Tibial nerve (tissue), 4 donors: ENCODE data around the gene SEPHS1. TPM values are rescaled to one million over a fixed set of nuclear protein-coding genes. Genes with fewer than 3 reads are reported as not detected.
A peak's percentile ranks its signal among the peaks of the same experiment; 100 is the strongest.

Experiments used
- DNase-seq, 2 donors: peaks; one replicate each; pipeline ENCODE4 v3.0.0-alpha.2; 2019; ENCODE audit warnings: low spot score in 2 of 2
- H3K27ac ChIP-seq, 4 donors: fragments of 200-600 bp; sonication (generic) in 3 of 4; one replicate each; pipeline ENCODE4 v1.5.1; 2017 to 2019; ENCODE audit warnings: mild to moderate bottlenecking in 1 of 4
- H3K27me3 ChIP-seq, 2 donors: fragments of 200-600 bp; sonication (generic) in 1 of 2; one replicate each; pipeline versions ENCODE4 v1.5.1 to v1.6.0; 2017 to 2019
- H3K36me3 ChIP-seq, 3 donors: fragments of 200-600 bp; sonication (generic); one replicate each; pipeline ENCODE4 v1.5.1; 2018 to 2019
- H3K4me1 ChIP-seq, 4 donors: fragments of 200-600 bp; sonication (generic) in 3 of 4; one replicate each; pipeline ENCODE4 v1.5.1; 2017 to 2019
- H3K4me3 ChIP-seq, 4 donors: fragments of 200-600 bp; sonication (generic) in 3 of 4; one replicate each; pipeline ENCODE4 v1.5.1; 2017 to 2019; ENCODE audit warnings: mild to moderate bottlenecking in 1 of 4, moderate library complexity in 1 of 4
- H3K9me3 ChIP-seq, 4 donors: fragments of 200-600 bp; sonication (generic) in 3 of 4; one replicate each; pipeline ENCODE4 v1.5.1; 2017 to 2019
- EP300 ChIP-seq, 2 donors: sonication (generic); formaldehyde crosslinking; IDR thresholded peaks; one replicate each; pipeline ENCODE4 v1.6.1; 2017; ENCODE audit warnings: antibody characterized with exemption in 2 of 2, mild to moderate bottlenecking in 1 of 2
- POLR2A ChIP-seq, 2 donors: fragments of 450-650 bp; IDR thresholded peaks; one replicate each; pipeline ENCODE4 v1.6.1; 2017; ENCODE audit warnings: antibody characterized with exemption in 2 of 2, mild to moderate bottlenecking in 2 of 2, moderate library complexity in 2 of 2
- WGBS, 2 donors: methylation state at CpG; one replicate each; pipeline ENCODE4 v1.1.5; 2018; 5-methylcytosine and 5-hydroxymethylcytosine counted together
- total RNA-seq, 4 donors: library from RNA; depleted of rRNA; stranded (reverse); fragments of >200 nt; gene quantifications; one replicate each; pipeline ENCODE4 v1.1.0, GENCODE V29; 2016
- TF ChIP-seq, protein P1 (sequence below), 5 experiments: fragments of 200-600 bp in 3 of 5; fragments of 450-650 bp in 2 of 5; sonication (generic) in 3 of 5; IDR thresholded peaks; one replicate each; pipeline ENCODE4 v1.5.1; 2016 to 2019; ENCODE audit warnings: antibody characterized with exemption in 5 of 5, mild to moderate bottlenecking in 3 of 5, moderate library complexity in 2 of 5

The SEPHS1 gene, protein sequence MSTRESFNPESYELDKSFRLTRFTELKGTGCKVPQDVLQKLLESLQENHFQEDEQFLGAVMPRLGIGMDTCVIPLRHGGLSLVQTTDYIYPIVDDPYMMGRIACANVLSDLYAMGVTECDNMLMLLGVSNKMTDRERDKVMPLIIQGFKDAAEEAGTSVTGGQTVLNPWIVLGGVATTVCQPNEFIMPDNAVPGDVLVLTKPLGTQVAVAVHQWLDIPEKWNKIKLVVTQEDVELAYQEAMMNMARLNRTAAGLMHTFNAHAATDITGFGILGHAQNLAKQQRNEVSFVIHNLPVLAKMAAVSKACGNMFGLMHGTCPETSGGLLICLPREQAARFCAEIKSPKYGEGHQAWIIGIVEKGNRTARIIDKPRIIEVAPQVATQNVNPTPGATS
- total RNA-seq: 10 to 100 TPM; 18.0 to 28.4 (median 23.9) TPM

- WGBS, 2 donors: 1% methylated on average over 24 to 60 of the region's 65 CpGs
- H3K4me1 ChIP-seq: peaks cover 0 to 39% (median 10%) of the 10 kb centered on the region in 4 donors
- no peak for TF ChIP-seq POLR2A (IDR thresholded peaks at IDR 0.05)
- TF ChIP-seq, protein P1, sequence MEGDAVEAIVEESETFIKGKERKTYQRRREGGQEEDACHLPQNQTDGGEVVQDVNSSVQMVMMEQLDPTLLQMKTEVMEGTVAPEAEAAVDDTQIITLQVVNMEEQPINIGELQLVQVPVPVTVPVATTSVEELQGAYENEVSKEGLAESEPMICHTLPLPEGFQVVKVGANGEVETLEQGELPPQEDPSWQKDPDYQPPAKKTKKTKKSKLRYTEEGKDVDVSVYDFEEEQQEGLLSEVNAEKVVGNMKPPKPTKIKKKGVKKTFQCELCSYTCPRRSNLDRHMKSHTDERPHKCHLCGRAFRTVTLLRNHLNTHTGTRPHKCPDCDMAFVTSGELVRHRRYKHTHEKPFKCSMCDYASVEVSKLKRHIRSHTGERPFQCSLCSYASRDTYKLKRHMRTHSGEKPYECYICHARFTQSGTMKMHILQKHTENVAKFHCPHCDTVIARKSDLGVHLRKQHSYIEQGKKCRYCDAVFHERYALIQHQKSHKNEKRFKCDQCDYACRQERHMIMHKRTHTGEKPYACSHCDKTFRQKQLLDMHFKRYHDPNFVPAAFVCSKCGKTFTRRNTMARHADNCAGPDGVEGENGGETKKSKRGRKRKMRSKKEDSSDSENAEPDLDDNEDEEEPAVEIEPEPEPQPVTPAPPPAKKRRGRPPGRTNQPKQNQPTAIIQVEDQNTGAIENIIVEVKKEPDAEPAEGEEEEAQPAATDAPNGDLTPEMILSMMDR (IDR thresholded peaks at IDR 0.05): peak in 1 of 5 experiments; percentile 11
- peak in 1 of 2 donors; percentile 49 for TF ChIP-seq EP300 (IDR thresholded peaks at IDR 0.05)
- H3K9me3 ChIP-seq: no peaks in the 10 kb centered on the region
- peak within 1 kb of the TSS; percentile 68 to 87 (median 75) for H3K4me3 ChIP-seq
- H3K27me3 ChIP-seq: peaks cover 0 to 25% of the 10 kb centered on the region in 2 donors
- peaks cover 0 to under 1% (median 0%) of the 10 kb centered on the region in 3 donors for H3K36me3 ChIP-seq
- DNase-seq: peak; percentile 23 to 27
- peak within 1 kb of the TSS; percentile 93 to 98 (median 95) for H3K27ac ChIP-seq
These were observed at the start of gene SEPHS1 for GRCh38 chr10:13348216-13349017. Gene SEPHS1, minus strand, starts transcription at chr10:13348293. Its CDS starts 3,343 bp downstream, at chr10:13344950.

DNA sequence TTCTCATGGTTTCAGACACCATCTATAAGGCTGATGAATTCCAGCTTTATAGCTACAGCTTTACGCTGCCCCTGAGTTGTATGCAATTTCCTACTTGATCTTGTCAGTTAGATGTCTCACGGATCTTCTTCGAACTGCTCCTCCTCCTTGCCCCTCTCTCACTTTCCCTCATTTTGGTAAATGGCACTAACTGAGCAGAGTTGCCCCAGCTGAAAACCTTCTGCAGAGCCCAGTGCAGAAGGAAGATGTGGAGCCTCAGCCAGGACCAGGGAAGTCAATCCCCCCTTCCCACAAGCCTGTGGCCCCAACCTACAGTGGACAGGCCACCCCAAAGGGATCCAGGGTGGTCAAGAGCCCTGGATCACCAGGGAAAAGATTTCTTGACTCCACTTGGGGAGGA lies 49.0 kb upstream of the SEPHS1 start:
- no peaks in the 10 kb centered on the region for H3K4me1 ChIP-seq
- H3K36me3 ChIP-seq: no peaks in the 10 kb centered on the region
- no peak for DNase-seq
- TF ChIP-seq, protein P1 (IDR thresholded peaks at IDR 0.05): no peak
- TF ChIP-seq EP300 (IDR thresholded peaks at IDR 0.05) (no peak), POLR2A (IDR thresholded peaks at IDR 0.05) (no peak)
- no peak overlapping the region for H3K4me3 ChIP-seq
- no peaks in the 10 kb centered on the region for H3K27me3 ChIP-seq
- peaks cover 0 to 7% (median 0%) of the 10 kb centered on the region in 4 donors for H3K9me3 ChIP-seq
- H3K27ac ChIP-seq: no peak overlapping the region
- WGBS, 2 donors: 96% methylated on average over 3 of the region's 3 CpGs

GRCh38 chr10:13396369-13396768 lies 48.3 kb upstream of the SEPHS1 start:
- Histone ChIP-seq H3K27ac (no peak overlapping the region), H3K4me3 (no peak overlapping the region), H3K4me1 (no peaks in the 10 kb centered on the region), H3K36me3 (no peaks in the 10 kb centered on the region), H3K9me3 (peaks cover 0 to 7% (median 0%) of the 10 kb centered on the region in 4 donors), H3K27me3 (no peaks in the 10 kb centered on the region)
- TF ChIP-seq, protein P1 (IDR thresholded peaks at IDR 0.05): no peak
- no peak for TF ChIP-seq POLR2A (IDR thresholded peaks at IDR 0.05)
- TF ChIP-seq EP300 (IDR thresholded peaks at IDR 0.05): no peak
- no peak for DNase-seq

DNA sequence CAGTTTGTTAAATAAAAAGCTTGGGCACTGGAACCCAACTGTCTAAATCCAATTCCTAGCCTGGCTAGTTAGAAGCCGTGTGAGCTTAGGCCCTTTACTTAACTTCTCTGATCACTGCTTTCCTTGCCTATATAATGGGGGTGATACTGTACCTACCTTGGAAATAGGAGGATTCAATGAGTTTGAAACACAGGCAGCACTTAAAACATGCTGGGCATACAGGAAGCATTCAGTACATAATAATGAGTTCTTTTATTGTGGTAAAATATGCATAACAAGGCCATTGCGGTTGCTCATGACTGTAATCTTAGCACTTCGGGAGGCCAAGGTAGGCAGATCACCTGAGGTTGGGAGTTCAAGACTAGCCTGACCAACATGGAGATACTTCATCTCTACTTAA lies 47.4 kb upstream of the SEPHS1 start:
- Histone ChIP-seq H3K4me1 (peaks cover 0 to 6% (median 0%) of the 10 kb centered on the region in 4 donors), H3K36me3 (no peaks in the 10 kb centered on the region), H3K27ac (no peak overlapping the region), H3K27me3 (no peaks in the 10 kb centered on the region), H3K9me3 (peaks cover 0 to 7% (median 0%) of the 10 kb centered on the region in 4 donors), H3K4me3 (no peak overlapping the region)
- 86 to 91% methylated on average over 3 of the region's 3 CpGs for WGBS, 2 donors
- no peak for TF ChIP-seq POLR2A (IDR thresholded peaks at IDR 0.05)
- TF ChIP-seq, protein P1 (IDR thresholded peaks at IDR 0.05): no peak
- TF ChIP-seq EP300 (IDR thresholded peaks at IDR 0.05): no peak
- DNase-seq: no peak
